Measurements from ENCODE around the gene ARHGAP6.

GRCh38 chrX:11551151-11551550 is 114.6 kb downstream of the ARHGAP6 start:
- no peak for TF ChIP-seq CTCF (IDR thresholded peaks at IDR 0.05)
- TF ChIP-seq POLR2A (IDR thresholded peaks at IDR 0.05), result no peak
